NB4 (cell line): ENCODE data around the gene MYO16.

Source experiments
- CTCF ChIP-seq: IDR thresholded peaks from one replicate; pipeline ENCODE4 v1.5.1; 2012; ENCODE audit warnings: low read depth, low read length
- POLR2A ChIP-seq: IDR thresholded peaks from 2 replicates; pipeline ENCODE4 v1.6.1; 2011; ENCODE audit warnings: mild to moderate bottlenecking; ENCODE audit not compliant: insufficient read length; ENCODE audit errors: extremely low read depth

GRCh38 chr13:108674771-108675170 lies 45.4 kb downstream of the MYO16 start:
- TF ChIP-seq CTCF (no peak), POLR2A (no peak)
